ENCODE results near the gene ARID3A. TPM values are rescaled to one million over a fixed set of nuclear protein-coding genes. Genes with fewer than 3 reads are reported as not detected.

Gene ARID3A
- total RNA-seq, 4 donors from 2014 or later, result 5.5 to 13.9 (median 9.2) TPM

GRCh38 chr19:883661-884211 lies 42.1 kb upstream of the ARID3A start:
- no peak for TF ChIP-seq CTCF (IDR thresholded peaks at IDR 0.05; ENCODE audit: low read depth)

GRCh38 chr19:884420-885211 lies 41.2 kb upstream of the ARID3A start:
- TF ChIP-seq CTCF (IDR thresholded peaks at IDR 0.05; ENCODE audit: low read depth), result no peak

DNA sequence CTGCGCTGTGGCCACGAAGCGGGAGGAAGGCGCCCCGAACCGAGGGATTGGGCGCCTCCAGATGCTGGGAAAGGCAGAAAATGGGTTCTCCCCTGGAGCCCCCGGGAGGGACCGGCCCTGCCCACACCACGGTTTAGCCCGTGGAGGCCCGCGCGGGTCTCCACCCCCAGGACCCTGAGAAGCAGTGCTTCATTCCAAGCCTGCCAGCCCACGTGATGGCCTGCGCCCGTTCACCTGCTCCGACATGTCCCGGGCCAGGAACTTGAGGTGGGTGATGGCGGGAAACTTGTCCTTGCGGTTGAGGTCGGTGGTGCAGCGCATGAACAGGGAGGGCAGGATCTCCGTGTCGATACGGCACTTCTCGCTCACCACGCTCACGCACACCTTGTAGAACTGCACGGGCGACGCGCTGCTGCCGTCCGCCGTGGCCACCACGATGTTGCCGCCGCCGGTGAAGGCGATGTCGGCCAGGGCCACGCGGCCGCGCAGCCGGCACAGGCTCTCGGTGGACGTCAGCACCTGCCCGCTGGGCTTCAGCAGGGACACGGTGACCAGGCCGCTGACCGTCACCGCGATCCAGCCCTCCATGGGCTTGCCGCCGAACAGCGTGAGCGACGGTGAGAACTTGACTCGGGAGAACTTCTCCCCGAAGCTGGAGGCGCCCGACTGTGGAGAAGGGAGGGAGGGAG lies 40.2 kb upstream of the ARID3A start:
- TF ChIP-seq CTCF (IDR thresholded peaks at IDR 0.05; ENCODE audit: low read depth), result no peak

- no peak for TF ChIP-seq CTCF (IDR thresholded peaks at IDR 0.05; ENCODE audit: low read depth)
These were observed 38.8 kb upstream of the ARID3A start for GRCh38 chr19:887072-887471.

GRCh38 chr19:887599-887998 lies 38.2 kb upstream of the ARID3A start:
- TF ChIP-seq CTCF (IDR thresholded peaks at IDR 0.05; ENCODE audit: low read depth), result no peak

DNA sequence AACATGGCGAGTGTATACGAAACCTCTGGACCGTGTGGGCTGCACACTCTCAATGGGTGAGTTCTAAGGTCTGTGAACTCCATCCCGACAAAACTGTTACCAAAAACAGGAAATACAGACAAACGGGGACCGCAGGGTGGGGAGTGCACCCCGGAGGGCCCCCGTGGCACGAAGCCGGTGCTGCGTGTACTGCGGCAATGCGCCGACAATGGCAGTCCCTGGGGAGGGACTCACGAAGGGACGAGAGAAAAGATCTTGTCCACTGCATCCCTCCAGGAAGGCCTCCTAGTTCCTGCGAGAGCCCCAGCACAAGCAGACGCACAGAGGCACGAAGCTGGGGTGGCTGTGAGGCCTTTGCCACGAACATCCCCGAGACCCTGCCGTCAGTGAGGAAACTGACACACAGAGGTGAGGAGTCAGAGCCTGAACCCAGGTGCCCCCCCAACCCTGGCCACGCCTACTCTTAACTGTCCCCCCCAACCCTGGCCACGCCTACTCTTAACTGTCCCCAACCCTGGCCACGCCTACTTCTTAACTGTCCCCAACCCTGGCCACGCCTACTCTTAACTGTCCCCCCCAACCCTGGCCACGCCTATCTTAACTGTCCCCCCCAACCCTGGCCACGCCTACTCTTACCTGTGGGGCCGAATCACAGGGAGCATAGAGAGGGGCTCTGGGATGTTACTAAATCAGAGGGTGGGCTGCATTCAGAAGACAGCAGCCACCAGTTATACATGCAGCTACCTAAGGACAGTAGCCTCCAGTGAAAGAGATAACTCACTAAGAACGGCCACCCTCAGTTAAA lies 37.1 kb upstream of the ARID3A start:
- no peak for TF ChIP-seq CTCF (IDR thresholded peaks at IDR 0.05; ENCODE audit: low read depth)

All from subcutaneous adipose tissue (tissue), 4 donors.